Stimulated activated CD4-positive, alpha-beta T cell treated with anti-CD3 and anti-CD28 coated beads, Interleukin-1b, Interleukin-23, amount 100 ng/mL, for 48 hours (primary cell): Measurements from ENCODE around the gene ITGB5.
"Not testable (repeated sequence)": the region's sequence is repeated elsewhere in the genome, so short reads cannot be mapped to it uniquely, and the experiment has no call there.

Source experiments
- DNase-seq: peaks from one replicate; pipeline ENCODE4 v3.0.0-alpha.2; 2020

ITGB5 gene

GRCh38 chr3:124832782-124833709 is 54.1 kb downstream of the ITGB5 start:
- DNase-seq = no peak

- DNase-seq = no peak
These were observed 55.5 kb downstream of the ITGB5 start for GRCh38 chr3:124831628-124832199.

GRCh38 chr3:124829819-124830554 is 57.2 kb downstream of the ITGB5 start:
- DNase-seq = no peak

- no peak for DNase-seq
These were observed 57.9 kb downstream of the ITGB5 start for GRCh38 chr3:124829178-124829818.

GRCh38 chr3:124827476-124828206 is 59.5 kb downstream of the ITGB5 start:
- not testable (repeated sequence) for DNase-seq

- DNase-seq = no peak
These were observed 60.5 kb downstream of the ITGB5 start for GRCh38 chr3:124826703-124827102.

- DNase-seq = no peak
These were observed 62.8 kb downstream of the ITGB5 start for GRCh38 chr3:124824286-124824915.

- no peak for DNase-seq
These were observed 63.5 kb downstream of the ITGB5 start for GRCh38 chr3:124823648-124824047.

- no peak for DNase-seq
These were observed 64.0 kb downstream of the ITGB5 start for GRCh38 chr3:124823206-124823605.

- DNase-seq = no peak
These were observed 65.8 kb downstream of the ITGB5 start for GRCh38 chr3:124821356-124821755.

- DNase-seq = no peak
These were observed 68.6 kb downstream of the ITGB5 start for GRCh38 chr3:124818398-124819091.

GRCh38 chr3:124817079-124817478 is 70.1 kb downstream of the ITGB5 start:
- no peak for DNase-seq

GRCh38 chr3:124816206-124816605 is 71.0 kb downstream of the ITGB5 start:
- no peak for DNase-seq

GRCh38 chr3:124815781-124816180 is 71.4 kb downstream of the ITGB5 start:
- no peak for DNase-seq

- DNase-seq = no peak
These were observed 72.3 kb downstream of the ITGB5 start for GRCh38 chr3:124814620-124815421.

GRCh38 chr3:124813541-124813940 is 73.6 kb downstream of the ITGB5 start:
- no peak for DNase-seq

- DNase-seq = no peak
These were observed 74.6 kb downstream of the ITGB5 start for GRCh38 chr3:124812291-124813265.

GRCh38 chr3:124811436-124811835 is 75.7 kb downstream of the ITGB5 start:
- DNase-seq = no peak

GRCh38 chr3:124810970-124811369 is 76.2 kb downstream of the ITGB5 start:
- DNase-seq = no peak
